CD4-positive, CD25-positive, alpha-beta regulatory T cell (primary cell): ENCODE data around the gene CTU2. TPM values are rescaled to one million over a fixed set of nuclear protein-coding genes. Genes with fewer than 3 reads are reported as not detected.

Experiments
- ATAC-seq, 2 donors: fragments of 150-1000 bp; cut with Tn5 transposase; one replicate each; pipeline ENCODE4 v1.10.0; 2021; ENCODE audit warnings: low read depth in 2 of 2, moderate number of reproducible peaks in 2 of 2, moderate library complexity in 1 of 2
- DNase-seq, 3 donors: peaks; one replicate each; pipeline versions ENCODE4 v3.0.0 to v3.0.0-alpha.2; 2012 to 2022; ENCODE audit warnings: mixed read lengths in 1 of 3
- H3K27ac ChIP-seq: one replicate; pipeline ENCODE4 v1.7.0; 2013; ENCODE audit warnings: mild to moderate bottlenecking, low read length; ENCODE audit not compliant: insufficient read depth, poor library complexity, severe bottlenecking
- H3K27me3 ChIP-seq: one replicate; pipeline ENCODE4 v1.7.0; 2013; ENCODE audit warnings: low read length; ENCODE audit not compliant: control insufficient read depth, insufficient read depth
- H3K36me3 ChIP-seq: one replicate; pipeline ENCODE4 v1.7.0; 2013; ENCODE audit warnings: mild to moderate bottlenecking, low read length, moderate library complexity; ENCODE audit not compliant: control insufficient read depth, insufficient read depth
- H3K4me1 ChIP-seq: 2 replicates; pipeline ENCODE4 v1.7.0; 2013; ENCODE audit warnings: mild to moderate bottlenecking, low read length; ENCODE audit not compliant: insufficient read depth, control insufficient read depth, poor library complexity, severe bottlenecking
- H3K4me3 ChIP-seq: one replicate; pipeline ENCODE4 v1.7.0; 2013; ENCODE audit warnings: low read depth, mild to moderate bottlenecking, low read length, moderate library complexity
- H3K9me3 ChIP-seq, 2 experiments: 1 replicate in 1 of 2; 2 replicates in 1 of 2; pipeline ENCODE4 v1.7.0; 2013; ENCODE audit warnings: low read length in 2 of 2, mild to moderate bottlenecking in 1 of 2, moderate library complexity in 1 of 2; ENCODE audit not compliant: control insufficient read depth in 2 of 2
- H3K27ac Mint-ChIP-seq, 3 donors: one replicate each; pipeline ENCODE4 v1.8.0; 2020 to 2022; ENCODE audit warnings: mild to moderate bottlenecking in 3 of 3, mixed read lengths in 3 of 3, moderate library complexity in 2 of 3
- H3K27me3 Mint-ChIP-seq: one replicate; pipeline ENCODE4 v1.8.0; 2022; ENCODE audit warnings: mild to moderate bottlenecking, mixed read lengths
- H3K36me3 Mint-ChIP-seq: one replicate; pipeline ENCODE4 v1.8.0; 2020; ENCODE audit warnings: mixed read lengths
- H3K4me1 Mint-ChIP-seq, 4 donors: one replicate each; pipeline ENCODE4 v1.8.0; 2020 to 2022; ENCODE audit warnings: mixed read lengths in 4 of 4, mild to moderate bottlenecking in 1 of 4
- H3K4me3 Mint-ChIP-seq, 4 donors: one replicate each; pipeline ENCODE4 v1.8.0; 2020 to 2022; ENCODE audit warnings: mild to moderate bottlenecking in 4 of 4, mixed read lengths in 4 of 4, moderate library complexity in 3 of 4
- H3K9me3 Mint-ChIP-seq, 7 donors: one replicate each; pipeline ENCODE4 v1.8.0; 2020 to 2022; ENCODE audit warnings: mixed read lengths in 7 of 7, mild to moderate bottlenecking in 3 of 7, moderate library complexity in 2 of 7
- polyA plus RNA-seq, 4 donors: library from polyadenylated mRNA; unstranded; fragments of 300-500 nt; fragmentation: Illumina TruSeq; gene quantifications; one replicate each; pipeline ENCODE4 v1.2.3, GENCODE V29; 2021
- total RNA-seq: library from RNA; stranded (reverse); gene quantifications from one replicate; pipeline ENCODE4 v1.2.3, GENCODE V29; 2022

CTU2 gene
- total and polyA plus RNA-seq, 5 donors from 2014 or later, result 11.8 to 26.0 (median 12.9) TPM

DNA sequence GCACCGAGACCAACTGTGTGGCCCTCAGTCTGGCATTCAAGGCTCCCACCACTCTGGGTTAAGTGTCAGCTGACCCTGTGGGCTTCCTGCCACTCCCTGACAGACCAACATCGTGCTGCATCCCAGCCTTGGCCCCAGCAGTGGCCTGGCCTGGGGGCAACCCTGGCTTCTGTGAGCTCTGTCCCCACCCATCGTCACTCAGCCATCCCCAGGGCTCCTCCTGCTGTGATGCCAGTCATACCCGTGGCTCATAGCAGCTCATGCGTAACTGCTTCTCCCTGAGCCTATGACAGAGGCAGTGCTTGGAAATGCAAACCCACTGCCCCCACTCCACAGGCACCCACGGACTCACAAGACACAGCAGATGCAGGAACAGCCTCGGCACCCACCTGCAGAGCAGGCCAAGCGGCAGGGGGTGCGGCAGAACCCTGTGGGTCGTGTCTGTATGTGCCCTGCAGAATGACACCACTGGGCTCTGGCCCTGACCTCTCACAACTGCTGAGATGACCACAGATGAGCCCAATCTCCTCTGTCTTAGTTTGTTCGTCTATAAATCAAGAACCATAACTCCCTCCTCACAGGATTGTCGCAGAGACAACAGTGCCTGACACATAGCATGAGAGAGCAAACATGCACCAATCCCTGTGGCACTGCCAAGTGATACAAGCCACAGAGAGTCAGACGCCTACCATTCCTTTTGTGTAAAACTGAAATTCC is 52.1 kb downstream of the CTU2 start:
- DNase-seq (no peak), ATAC-seq (no peak)
- Histone ChIP-seq H3K27ac (peak overlapping the region; percentile 69), H3K4me1 (peaks cover 47% of the 10 kb centered on the region), H3K27me3 (no peaks in the 10 kb centered on the region), H3K9me3 (no peaks in the 10 kb centered on the region), H3K36me3 (peaks cover 3% of the 10 kb centered on the region), H3K4me3 (no peak overlapping the region)
- peak overlapping the region; percentile 85 to 96 (median 88) for H3K27ac Mint-ChIP-seq
- H3K27me3 Mint-ChIP-seq, result no peaks in the 10 kb centered on the region
- H3K36me3 Mint-ChIP-seq, result peaks cover 3% of the 10 kb centered on the region
- H3K4me1 Mint-ChIP-seq, result peaks cover 0 to 44% (median 16%) of the 10 kb centered on the region in 4 donors
- no peaks in the 10 kb centered on the region for H3K9me3 Mint-ChIP-seq
- H3K4me3 Mint-ChIP-seq, result peak overlapping the region in 1 of 4 donors; percentile 86

DNA sequence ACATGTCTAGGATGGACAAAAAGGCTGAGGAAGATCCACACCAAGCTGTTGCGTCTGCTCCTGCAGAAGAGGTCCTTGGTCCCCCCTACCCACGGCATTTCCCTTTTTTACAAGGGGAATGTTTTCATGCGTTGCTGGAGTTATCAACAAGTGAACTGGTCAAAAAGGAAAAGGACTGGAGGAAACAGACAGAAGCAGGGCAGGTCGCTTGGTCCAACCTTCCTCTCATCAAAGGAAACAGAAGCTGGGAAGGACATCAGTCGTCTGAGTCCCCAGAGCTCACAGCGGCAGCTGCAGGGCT is 52.6 kb downstream of the CTU2 start:
- H3K36me3 Mint-ChIP-seq, result peaks cover 3% of the 10 kb centered on the region
- Histone ChIP-seq H3K4me1 (peaks cover 47% of the 10 kb centered on the region), H3K27ac (peak overlapping the region; percentile 69), H3K36me3 (peaks cover 7% of the 10 kb centered on the region), H3K4me3 (no peak overlapping the region), H3K27me3 (no peaks in the 10 kb centered on the region), H3K9me3 (no peaks in the 10 kb centered on the region)
- DNase-seq (no peak), ATAC-seq (no peak)
- H3K9me3 Mint-ChIP-seq, result no peaks in the 10 kb centered on the region
- H3K4me3 Mint-ChIP-seq, result peak overlapping the region in 2 of 4 donors; percentile 57 to 86
- no peaks in the 10 kb centered on the region for H3K27me3 Mint-ChIP-seq
- peak overlapping the region; percentile 85 to 96 (median 88) for H3K27ac Mint-ChIP-seq
- peaks cover 0 to 45% (median 13%) of the 10 kb centered on the region in 4 donors for H3K4me1 Mint-ChIP-seq

DNA sequence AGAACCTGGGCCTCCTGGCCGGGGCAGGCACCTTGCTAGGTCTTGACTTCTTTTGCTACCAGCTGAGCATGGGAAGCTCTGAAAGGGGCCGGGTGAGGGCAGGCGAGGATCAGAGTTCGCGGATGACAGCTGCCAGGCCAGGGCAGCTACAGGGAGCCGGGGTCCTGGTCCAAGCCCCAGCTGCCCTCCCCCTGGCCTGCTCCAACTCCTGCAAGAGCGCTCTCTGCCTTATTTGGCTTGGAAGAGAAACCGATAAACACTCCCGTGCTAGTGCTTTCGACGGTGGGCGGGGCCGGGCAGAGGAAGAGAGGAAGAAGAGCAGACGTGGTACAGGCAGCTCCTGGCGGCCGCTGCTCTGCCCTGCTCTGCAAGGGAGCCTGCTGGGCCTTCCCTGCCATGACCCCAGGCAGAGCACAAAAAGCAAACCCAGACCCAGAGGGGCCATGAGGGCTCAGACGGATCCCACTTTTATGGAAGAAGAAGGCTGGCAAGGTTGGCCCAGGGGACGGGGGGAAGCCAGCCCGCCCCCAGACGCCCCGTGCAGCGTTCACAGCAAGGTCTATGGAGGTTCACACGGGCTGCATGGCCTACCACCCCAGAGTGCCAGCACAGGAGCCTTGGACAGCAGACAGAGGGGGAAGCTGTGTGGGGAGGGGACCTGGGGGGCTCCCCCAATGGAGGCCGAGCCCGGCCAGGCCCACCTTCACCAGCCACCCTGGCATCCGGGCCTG is 53.1 kb downstream of the CTU2 start:
- DNase-seq, result peak; percentile 35 to 78 (median 44)
- H3K27me3 Mint-ChIP-seq, result no peaks in the 10 kb centered on the region

DNA sequence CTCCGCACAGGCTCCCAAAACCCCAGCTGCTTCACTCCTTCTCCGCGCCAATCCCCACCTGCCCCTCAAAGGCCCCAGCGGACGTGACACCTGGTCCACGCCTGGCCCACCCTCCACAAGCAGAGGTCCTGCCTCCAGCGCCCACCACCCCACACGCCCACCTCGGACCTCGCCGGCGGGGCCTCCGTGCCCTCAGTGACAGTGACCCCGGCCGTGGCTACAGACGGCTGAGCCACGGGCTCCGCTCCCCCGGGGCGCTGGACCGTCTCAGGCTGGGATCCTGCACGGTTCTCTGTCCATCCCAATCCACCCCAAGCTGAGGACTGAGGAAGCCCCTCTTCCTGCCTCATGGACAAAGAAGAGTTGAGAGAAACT is 53.7 kb downstream of the CTU2 start:
- H3K4me1 ChIP-seq, result peaks cover 47% of the 10 kb centered on the region
- H3K27me3 ChIP-seq, result no peaks in the 10 kb centered on the region
- Mint-ChIP-seq H3K27me3 (no peaks in the 10 kb centered on the region), H3K9me3 (no peaks in the 10 kb centered on the region), H3K36me3 (peaks cover 3% of the 10 kb centered on the region), H3K4me3 (peak overlapping the region in 2 of 4 donors; percentile 31 to 39), H3K4me1 (peaks cover 0 to 46% (median 13%) of the 10 kb centered on the region in 4 donors), H3K27ac (no peak overlapping the region)
- ATAC-seq (no peak), DNase-seq (no peak)
- peaks cover 11% of the 10 kb centered on the region for H3K36me3 ChIP-seq
- H3K27ac ChIP-seq, result peak overlapping the region; percentile 69
- H3K9me3 ChIP-seq, result no peaks in the 10 kb centered on the region
- H3K4me3 ChIP-seq, result no peak overlapping the region

More for the DNA sequence above, 53.1 kb downstream of the CTU2 start:
- Mint-ChIP-seq H3K36me3 (peaks cover 3% of the 10 kb centered on the region), H3K4me1 (peaks cover 0 to 45% (median 13%) of the 10 kb centered on the region in 4 donors), H3K27ac (peak overlapping the region; percentile 85 to 96 (median 88)), H3K4me3 (peak overlapping the region in 3 of 4 donors; percentile 57 to 86 (median 82)), H3K9me3 (no peaks in the 10 kb centered on the region)
- Histone ChIP-seq H3K36me3 (peaks cover 11% of the 10 kb centered on the region), H3K4me3 (no peak overlapping the region), H3K9me3 (no peaks in the 10 kb centered on the region), H3K4me1 (peaks cover 47% of the 10 kb centered on the region), H3K27me3 (no peaks in the 10 kb centered on the region), H3K27ac (peak overlapping the region; percentile 69)
- peak; percentile 57 to 66 for ATAC-seq

- Mint-ChIP-seq H3K27me3 (no peaks in the 10 kb centered on the region), H3K4me1 (peaks cover 0 to 42% (median 13%) of the 10 kb centered on the region in 4 donors)
- peak overlapping the region; percentile 69 for H3K27ac ChIP-seq
Measured at GRCh38 chr16:88760424-88761142, 54.3 kb downstream of the CTU2 start.

GRCh38 chr16:88761143-88761534 is 54.8 kb downstream of the CTU2 start:
- Mint-ChIP-seq H3K27me3 (no peaks in the 10 kb centered on the region), H3K9me3 (no peaks in the 10 kb centered on the region), H3K4me1 (peaks cover 0 to 44% (median 13%) of the 10 kb centered on the region in 4 donors), H3K36me3 (peaks cover 3% of the 10 kb centered on the region), H3K27ac (no peak overlapping the region), H3K4me3 (no peak overlapping the region)
- peaks cover 11% of the 10 kb centered on the region for H3K36me3 ChIP-seq
- no peaks in the 10 kb centered on the region for H3K27me3 ChIP-seq
- H3K27ac ChIP-seq, result no peak overlapping the region
- no peak overlapping the region for H3K4me3 ChIP-seq
- H3K4me1 ChIP-seq, result peaks cover 42% of the 10 kb centered on the region
- DNase-seq (no peak), ATAC-seq (no peak)
- no peaks in the 10 kb centered on the region for H3K9me3 ChIP-seq

More at GRCh38 chr16:88760424-88761142, 54.3 kb downstream of the CTU2 start:
- DNase-seq, result no peak
- Histone ChIP-seq H3K36me3 (peaks cover 11% of the 10 kb centered on the region), H3K4me1 (peaks cover 47% of the 10 kb centered on the region), H3K9me3 (no peaks in the 10 kb centered on the region), H3K4me3 (no peak overlapping the region), H3K27me3 (no peaks in the 10 kb centered on the region)
- Mint-ChIP-seq H3K27ac (peak overlapping the region in 1 of 3 donors; percentile 55), H3K4me3 (peak overlapping the region in 2 of 4 donors; percentile 31 to 39), H3K36me3 (peaks cover 3% of the 10 kb centered on the region), H3K9me3 (no peaks in the 10 kb centered on the region)
- no peak for ATAC-seq

DNA sequence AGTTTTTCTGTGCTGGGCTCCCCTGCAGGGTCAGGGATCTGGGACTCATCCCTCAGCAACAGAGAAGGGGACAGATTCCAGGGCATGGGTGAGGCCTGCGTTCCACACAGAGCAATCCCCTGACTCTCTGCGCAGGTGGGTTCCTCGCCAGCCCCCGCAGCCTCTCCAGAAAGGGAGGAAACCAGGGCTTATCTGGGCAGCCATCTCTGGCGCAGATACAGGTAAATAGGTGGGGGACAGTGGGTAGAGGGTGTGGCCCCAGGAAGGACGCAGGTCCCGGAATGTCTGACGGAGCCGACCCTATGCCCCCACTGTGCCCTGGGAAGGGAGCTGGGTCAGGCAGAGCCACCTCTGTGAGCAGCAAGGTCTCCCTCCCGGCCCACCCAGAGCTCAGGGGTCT is 55.5 kb downstream of the CTU2 start:
- Mint-ChIP-seq H3K4me1 (peaks cover 0 to 44% (median 17%) of the 10 kb centered on the region in 4 donors), H3K36me3 (peaks cover 3% of the 10 kb centered on the region), H3K9me3 (no peaks in the 10 kb centered on the region), H3K4me3 (no peak overlapping the region), H3K27ac (no peak overlapping the region), H3K27me3 (no peaks in the 10 kb centered on the region)
- H3K4me3 ChIP-seq, result no peak overlapping the region
- ATAC-seq (no peak), DNase-seq (no peak)
- peaks cover 43% of the 10 kb centered on the region for H3K4me1 ChIP-seq
- peaks cover 11% of the 10 kb centered on the region for H3K36me3 ChIP-seq
- H3K27me3 ChIP-seq, result no peaks in the 10 kb centered on the region
- H3K9me3 ChIP-seq, result no peaks in the 10 kb centered on the region
- H3K27ac ChIP-seq, result no peak overlapping the region
